ENCODE measurements around the gene CCNB2.

CCNB2 gene

DNA sequence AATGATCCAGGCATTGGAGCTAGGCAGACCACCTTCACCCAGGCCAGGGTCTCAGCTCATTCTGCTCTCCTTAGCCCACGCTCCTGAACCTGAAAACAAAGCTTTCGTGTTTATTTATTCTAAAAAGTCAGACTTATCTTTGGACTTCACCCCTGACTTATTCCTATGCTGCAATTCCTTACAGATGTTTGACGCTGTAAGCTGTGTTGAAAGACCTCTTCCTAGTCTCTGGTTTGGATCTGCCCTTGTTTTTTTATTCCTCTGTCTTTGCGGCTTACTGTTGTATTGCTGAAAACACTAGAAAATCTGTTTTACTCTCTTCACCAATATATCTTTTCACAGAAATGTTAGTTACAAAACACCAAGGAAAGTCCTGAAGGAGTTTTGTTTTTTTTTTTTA lies 61.2 kb downstream of the CCNB2 start:
- no peak for DNase-seq

DNA sequence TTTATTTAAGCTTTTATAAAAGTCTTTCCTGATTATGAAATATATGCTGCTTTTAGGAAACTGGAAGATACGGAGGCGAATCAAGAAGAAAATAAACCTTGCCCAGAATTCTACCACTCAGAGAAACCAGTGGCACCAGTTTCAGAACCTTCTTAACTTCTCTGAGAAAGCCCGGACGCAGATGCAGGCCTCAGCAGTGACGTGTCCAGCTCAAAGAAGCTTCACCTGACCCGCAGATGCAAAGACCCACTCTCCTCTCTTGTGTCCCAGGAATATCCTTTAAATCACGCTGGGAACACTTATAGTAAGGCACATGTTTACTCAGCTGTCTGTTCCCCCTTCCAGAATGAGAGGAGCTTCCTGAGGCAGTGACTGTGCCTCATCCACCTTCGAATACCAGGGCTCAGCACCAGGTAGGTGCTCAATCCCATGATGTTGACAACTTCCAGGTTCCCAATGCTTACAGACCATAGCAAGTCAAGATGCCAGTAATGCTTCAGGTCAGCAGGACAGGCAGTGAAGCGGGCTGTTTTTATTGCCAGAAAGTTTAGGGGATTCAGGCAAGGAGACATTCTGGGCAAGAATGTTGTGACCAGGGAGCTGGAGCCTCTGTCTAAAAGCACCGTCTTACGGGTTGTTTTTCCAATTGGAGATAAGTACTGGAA lies 61.8 kb downstream of the CCNB2 start:
- DNase-seq, result no peak

- no peak for DNase-seq
Measured at GRCh38 chr15:59168536-59168935, 63.6 kb downstream of the CCNB2 start.

GRCh38 chr15:59169251-59169708 lies 64.3 kb downstream of the CCNB2 start:
- DNase-seq, result no peak

DNA sequence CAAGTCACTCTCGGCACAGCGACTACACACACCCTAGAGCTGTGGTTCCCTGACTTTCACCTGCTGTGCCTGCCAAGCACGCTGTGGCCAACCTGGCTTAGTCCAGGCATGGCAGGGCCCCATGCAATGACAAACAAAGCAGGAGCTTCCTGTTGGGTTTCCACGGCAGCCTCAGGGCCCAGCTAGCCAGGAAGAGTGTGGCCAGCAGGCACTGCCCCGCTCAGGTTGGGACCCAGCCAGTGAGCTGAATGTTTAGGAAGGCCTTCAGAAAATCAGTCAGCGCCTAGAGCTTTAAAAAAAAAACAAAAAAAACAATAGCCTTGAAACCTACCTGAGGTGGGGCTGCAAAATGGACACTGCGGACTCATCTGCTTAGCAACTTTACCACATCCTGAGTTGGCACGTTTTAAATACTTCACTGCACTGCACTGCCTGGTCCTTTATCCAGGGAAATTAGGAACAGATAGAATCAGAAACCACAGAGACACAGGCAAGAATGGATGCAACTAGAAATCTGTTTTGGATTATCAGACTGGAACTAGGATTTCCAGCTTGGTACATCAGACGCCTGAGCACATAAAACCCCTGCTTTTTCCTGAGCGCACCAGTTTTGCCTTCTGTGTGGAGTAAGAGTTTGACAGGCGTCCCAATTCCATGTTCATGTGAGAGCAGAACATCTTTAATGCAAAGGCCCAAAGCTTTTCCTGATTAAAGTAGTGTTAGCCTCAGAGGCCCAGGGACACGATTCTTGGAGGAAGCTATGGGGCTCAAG lies 65.5 kb downstream of the CCNB2 start:
- peak in 41 of 58 donors; percentile 8 to 74 (median 34) for DNase-seq

- no peak for DNase-seq
Measured at GRCh38 chr15:59171067-59171397, 66.1 kb downstream of the CCNB2 start.

DNA sequence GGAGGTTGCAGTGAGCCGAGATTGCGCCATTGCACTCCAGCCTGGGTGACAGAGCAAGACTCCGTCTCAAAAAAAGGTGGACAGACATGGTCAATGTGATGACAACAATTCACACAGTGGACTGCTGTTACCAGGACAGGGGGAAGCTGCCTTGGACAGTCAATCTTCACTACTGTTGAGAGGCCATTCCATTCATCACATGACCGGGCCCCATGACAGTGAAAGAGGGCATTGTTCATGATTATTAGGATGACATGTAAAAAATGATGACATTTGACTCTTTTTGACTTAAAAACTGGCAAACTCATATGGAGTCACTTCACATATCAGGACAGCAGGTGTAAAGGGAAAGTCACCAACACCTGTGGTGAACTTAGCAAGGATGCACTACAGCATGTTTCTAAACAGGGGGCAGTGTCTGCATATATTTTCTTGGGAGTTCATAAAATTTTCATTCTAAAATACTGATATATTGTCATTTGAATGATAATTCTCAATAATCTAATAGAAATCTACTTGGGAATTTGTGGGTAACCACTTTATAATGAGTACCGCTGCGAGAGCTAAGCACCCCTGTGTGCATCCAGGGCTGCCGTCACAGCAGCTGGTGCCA lies 67.4 kb downstream of the CCNB2 start:
- peak in 1 of 58 donors; percentile 7 for DNase-seq

GRCh38 chr15:59173194-59173593 lies 68.2 kb downstream of the CCNB2 start:
- no peak for DNase-seq

GRCh38 chr15:59174151-59174834 lies 69.3 kb downstream of the CCNB2 start:
- DNase-seq, result peak in 2 of 58 donors; percentile 26 to 51
